AG09309 (cell line): ENCODE data around the gene GNA14.

Experiments used
- DNase-seq: peaks from one replicate; pipeline ENCODE4 v3.0.0-alpha.2; 2010; ENCODE audit warnings: low read depth
- H3K4me3 ChIP-seq: 2 replicates; pipeline ENCODE4 v1.5.1; 2011; ENCODE audit warnings: mild to moderate bottlenecking, low read depth, low read length, moderate library complexity; ENCODE audit not compliant: control insufficient read depth
- TF ChIP-seq, protein P1 (sequence below): IDR thresholded peaks from 2 replicates; pipeline ENCODE4 v1.5.1; 2011; ENCODE audit warnings: mild to moderate bottlenecking, low read depth, low read length, inconsistent platforms; ENCODE audit not compliant: insufficient read depth, control insufficient read depth; ENCODE audit errors: missing control alignments

GNA14 gene

GRCh38 chr9:77659926-77660325, 11.8 kb upstream of the GNA14 start:
- TF ChIP-seq, protein P1, sequence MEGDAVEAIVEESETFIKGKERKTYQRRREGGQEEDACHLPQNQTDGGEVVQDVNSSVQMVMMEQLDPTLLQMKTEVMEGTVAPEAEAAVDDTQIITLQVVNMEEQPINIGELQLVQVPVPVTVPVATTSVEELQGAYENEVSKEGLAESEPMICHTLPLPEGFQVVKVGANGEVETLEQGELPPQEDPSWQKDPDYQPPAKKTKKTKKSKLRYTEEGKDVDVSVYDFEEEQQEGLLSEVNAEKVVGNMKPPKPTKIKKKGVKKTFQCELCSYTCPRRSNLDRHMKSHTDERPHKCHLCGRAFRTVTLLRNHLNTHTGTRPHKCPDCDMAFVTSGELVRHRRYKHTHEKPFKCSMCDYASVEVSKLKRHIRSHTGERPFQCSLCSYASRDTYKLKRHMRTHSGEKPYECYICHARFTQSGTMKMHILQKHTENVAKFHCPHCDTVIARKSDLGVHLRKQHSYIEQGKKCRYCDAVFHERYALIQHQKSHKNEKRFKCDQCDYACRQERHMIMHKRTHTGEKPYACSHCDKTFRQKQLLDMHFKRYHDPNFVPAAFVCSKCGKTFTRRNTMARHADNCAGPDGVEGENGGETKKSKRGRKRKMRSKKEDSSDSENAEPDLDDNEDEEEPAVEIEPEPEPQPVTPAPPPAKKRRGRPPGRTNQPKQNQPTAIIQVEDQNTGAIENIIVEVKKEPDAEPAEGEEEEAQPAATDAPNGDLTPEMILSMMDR: no peak
- DNase-seq: no peak
- H3K4me3 ChIP-seq: no peak overlapping the region

DNA sequence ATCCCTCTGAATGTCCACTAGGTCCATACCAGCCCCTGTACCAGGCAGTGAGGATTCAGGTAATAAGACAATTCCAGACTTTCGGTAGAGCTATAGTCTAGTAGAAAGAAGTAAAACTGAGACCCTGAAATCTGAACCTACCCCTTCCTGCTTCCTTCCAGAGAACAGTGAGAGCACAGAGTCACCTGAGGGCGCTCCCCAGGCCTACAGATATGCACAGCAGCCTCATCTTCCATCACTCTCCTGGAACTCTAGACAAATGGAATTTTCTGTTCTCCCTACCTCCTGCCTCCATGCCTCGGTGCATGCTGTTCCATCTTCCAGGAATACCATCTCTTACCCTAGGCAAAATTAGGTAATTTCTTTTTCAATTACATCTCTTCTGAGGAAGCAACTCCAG, 3.1 kb upstream of the GNA14 start:
- no peak overlapping the region for H3K4me3 ChIP-seq
- TF ChIP-seq, protein P1: no peak
- DNase-seq: no peak

GRCh38 chr9:77649109-77649812, 1.1 kb upstream of the GNA14 start:
- H3K4me3 ChIP-seq: no peak overlapping the region

DNA sequence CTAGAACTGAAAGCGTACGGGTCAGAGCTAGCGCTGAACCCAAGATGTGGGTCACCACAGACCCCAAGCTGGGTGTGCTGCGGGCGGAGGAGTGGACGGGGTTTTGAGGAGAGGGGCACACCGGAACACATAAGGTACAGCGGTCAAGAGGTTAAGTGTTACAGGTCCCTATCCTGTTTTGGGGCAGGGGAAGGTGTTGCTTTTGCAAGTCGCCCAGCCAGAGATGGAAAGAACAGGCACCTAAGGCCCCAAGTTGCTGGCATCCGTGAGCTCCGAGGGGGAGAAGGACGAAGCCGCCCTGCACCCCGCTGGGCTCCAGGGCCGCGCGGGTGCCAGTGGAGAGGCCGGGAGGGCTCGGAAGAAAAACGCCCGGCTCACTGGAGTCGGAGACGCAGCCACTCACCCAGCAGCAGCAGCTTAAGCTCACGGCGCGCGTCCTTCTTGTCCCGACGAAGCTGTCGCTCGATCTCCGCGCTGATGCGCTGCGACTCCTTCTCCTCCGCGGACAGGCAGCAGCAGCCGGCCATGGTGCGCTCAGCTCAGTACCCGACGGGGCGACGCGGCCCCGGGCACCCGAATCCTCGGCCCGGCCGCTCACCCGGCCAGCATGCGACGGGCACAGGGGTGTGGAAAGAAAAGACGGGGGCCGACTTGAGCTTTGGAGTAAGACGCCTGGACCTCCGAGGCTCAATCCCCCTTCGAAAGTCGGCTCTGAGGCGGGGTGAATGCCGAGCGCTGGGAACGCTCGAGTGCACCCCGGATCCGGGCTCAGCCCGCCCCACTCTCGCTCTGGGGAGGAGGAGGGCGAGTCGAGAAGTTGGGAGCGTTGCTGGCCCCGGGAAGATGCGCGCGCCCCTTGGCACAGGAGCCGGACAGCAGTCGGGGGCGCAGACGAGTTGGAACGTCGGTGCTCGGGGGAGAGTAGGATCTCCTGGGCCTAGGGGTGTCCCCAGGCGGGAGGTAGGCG, 572 bp downstream of the GNA14 start:
- TF ChIP-seq, protein P1: no peak
- no peak for DNase-seq
- peak overlapping the region; percentile 43 for H3K4me3 ChIP-seq

More at GRCh38 chr9:77649109-77649812, 1.1 kb upstream of the GNA14 start:
- no peak for DNase-seq
- TF ChIP-seq, protein P1: peak; percentile 39

DNA sequence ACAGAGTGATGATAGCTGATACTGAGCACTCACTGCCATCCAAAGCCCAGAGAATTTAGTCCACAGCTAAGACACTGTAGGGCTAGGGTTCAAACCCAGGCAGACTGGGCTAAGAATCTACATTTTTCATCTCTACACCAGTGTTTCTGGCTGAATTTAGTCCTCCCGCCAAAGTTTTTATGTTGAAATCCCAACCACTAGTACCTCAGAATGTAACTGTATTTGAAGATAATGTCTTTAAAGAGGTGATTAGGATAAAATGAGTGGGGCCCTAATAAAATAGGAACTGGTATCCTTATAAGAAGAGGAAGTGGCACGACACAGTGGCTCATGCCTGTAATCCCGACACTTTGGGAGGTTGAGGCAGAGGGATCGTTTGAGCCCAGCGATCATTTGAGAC, 4.3 kb downstream of the GNA14 start:
- no peak for DNase-seq
- H3K4me3 ChIP-seq: no peak overlapping the region
- TF ChIP-seq, protein P1: no peak

DNA sequence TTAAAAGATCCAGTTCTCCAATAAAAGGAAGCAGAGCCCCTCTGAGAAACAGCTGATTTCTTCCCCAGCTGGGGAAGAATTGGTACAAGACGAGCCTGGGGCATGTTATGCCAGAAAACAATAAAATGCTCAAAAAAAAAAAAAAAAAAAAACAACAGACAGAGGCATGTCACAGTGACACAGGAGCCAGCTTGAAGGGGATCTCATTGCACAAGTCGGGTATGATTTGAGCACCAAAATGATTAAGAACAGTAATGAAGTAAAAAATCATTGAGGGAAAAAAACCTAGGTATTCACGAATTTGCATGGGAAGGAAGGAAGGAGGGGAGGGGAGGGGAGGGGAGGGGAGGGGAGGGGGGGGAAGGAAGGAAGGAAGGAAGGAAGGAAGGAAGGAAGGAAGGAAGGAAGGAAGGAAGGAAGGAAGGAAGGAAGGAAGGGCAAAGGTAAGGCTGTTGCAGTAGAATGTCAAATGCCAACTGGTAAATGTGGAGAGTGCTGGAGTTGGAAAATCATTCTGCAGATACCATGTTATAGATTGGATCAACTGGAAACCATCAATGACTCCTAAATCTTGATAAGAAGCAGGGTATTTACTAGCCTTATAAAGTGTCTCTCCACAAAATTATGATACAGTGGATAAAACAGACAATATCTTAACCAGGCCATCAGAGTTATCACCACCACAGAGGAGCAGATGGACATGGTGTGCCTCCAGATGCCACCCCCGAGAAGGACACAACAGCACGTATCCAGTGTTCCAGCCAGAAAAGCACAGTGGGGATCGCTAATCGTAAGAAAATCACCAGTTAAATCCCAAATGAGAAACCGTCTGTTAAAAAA, 7.2 kb downstream of the GNA14 start:
- no peak for DNase-seq
- H3K4me3 ChIP-seq: no peak overlapping the region
- TF ChIP-seq, protein P1: no peak
